NCI-H446 (cell line): ENCODE data around the gene CD300LG.
A peak's percentile ranks its signal among the peaks of the same experiment; 100 is the strongest.
"Not testable (repeated sequence)": the region's sequence is repeated elsewhere in the genome, so short reads cannot be mapped to it uniquely, and the experiment has no call there.

Experiments used
- DNase-seq, 2 experiments: peaks; one replicate each; lab custom pipeline; 2025; lab: John Stamatoyannopoulos, UW

CD300LG gene

DNA sequence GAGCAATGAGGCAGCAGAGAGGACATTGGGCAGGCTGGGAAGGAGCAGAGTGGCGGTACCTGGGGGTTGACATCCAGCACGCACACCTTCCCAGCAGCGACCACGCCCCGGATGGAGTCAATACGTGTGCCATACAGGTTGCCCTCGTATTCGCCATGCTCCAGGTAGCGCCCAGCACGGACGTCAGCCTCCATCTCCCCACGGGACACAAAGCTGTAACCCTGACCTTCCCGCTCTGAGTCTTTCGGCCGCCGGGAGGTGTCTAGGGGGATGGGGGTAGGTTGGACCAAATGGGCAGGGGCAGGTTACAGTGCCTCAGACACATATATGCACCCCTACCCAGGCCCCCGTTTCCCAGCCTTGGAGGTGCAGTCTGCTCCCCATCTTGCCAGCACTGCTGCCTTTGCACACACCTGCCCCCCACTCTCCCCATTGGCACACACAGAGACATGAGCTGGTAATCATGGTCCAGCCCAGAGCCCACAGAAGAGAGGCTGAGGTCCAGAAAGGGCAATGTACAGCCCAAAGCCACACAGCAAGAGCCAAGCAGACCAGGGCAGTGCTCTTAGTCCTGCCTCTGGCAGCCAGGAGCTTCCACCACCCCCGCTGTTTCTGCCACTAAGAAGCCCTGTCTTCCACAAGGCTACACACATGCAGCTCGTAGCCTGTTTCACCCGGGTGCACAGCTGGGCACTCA is 32.9 kb downstream of the CD300LG start:
- no peak for DNase-seq

DNA sequence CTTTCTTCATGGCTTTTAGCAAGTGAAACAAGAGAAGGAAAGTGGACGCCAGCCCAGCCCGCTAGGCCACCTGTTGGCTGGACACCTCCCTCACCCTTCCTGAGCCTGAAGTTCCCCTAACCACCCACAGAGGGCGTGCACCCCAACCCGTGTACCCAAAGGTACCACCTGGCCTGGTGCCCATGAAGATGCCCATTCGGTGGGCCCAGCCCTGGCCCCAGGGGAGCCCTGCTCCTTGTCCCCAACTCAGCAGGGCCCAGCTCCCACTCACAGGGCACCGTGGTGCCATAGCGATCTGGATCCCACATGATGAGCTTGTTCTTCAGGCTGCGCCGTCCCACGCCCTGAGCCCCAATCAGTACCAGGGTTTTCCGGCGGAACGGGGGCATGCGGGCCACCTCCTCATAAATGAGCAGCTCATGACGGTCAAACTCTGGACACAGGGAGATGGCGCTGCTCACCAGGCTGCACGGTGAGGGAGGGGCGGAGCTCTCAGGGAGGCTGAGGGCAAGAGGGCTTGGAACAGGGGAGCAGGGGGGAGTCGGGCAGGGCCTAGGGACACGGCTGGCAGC is 33.5 kb downstream of the CD300LG start:
- no peak for DNase-seq

GRCh38 chr17:43881181-43881580 is 34.2 kb downstream of the CD300LG start:
- DNase-seq, result no peak

- no peak for DNase-seq
These were observed 35.0 kb downstream of the CD300LG start for GRCh38 chr17:43881758-43882505.

GRCh38 chr17:43882761-43883415 is 35.9 kb downstream of the CD300LG start:
- DNase-seq, result no peak

DNA sequence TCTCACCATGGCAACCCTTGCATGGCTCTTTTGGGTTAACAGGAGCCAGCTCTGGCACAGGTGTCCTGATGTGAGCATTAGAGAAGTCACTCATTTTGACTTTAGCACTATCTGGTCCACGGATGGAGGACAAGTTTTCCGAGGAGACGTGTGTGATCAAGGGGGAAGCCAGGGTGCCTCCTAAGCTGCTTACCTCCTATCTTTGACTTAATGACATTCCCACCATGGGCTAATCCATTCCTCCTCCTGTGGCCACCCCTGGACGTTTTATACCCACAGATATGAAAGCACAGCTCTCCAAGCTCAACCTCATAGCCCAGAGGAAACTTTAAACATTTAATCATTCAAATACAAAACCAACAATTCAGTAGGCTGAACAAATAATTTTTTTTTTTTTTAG is 41.6 kb downstream of the CD300LG start:
- no peak for DNase-seq

GRCh38 chr17:43890240-43890639 is 43.3 kb downstream of the CD300LG start:
- no peak for DNase-seq

GRCh38 chr17:43891851-43892646 is 45.1 kb downstream of the CD300LG start:
- no peak for DNase-seq

DNA sequence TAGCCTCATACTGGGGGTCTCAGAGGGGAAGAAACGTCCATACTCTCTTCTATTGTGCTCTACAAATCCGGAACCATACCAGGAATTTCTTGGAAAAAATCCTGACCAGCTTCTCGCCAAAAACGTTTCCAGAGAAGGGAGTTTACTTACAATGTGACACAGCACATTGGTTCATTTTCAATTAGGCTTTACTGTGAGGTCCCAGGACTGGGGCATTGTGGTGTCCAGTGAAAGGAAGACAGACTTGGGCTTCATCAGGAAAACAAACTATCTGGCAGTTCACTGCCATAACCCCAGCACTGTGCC is 45.6 kb downstream of the CD300LG start:
- no peak for DNase-seq

DNA sequence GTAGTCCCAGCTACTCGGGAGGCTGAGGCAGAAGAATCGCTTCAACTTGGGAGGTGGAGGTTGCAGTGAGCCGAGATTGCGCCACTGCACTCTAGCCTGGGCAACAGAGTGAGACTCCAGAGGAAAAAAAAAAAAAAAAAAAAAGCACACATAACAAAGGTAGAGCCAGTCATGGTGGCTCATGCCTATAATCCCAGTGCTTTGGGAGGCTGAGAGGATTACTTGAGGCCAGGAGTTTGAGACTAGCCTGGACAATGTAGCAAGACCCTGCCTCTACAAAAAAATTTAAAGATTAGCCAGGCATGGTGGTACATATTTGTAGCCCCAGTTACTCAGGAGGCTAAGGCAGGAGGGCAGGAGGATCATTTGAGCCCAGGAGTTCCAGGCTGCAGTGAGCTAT is 47.5 kb downstream of the CD300LG start:
- DNase-seq, result not testable (repeated sequence)

- no peak for DNase-seq
These were observed 50.9 kb downstream of the CD300LG start for GRCh38 chr17:43897831-43898230.

GRCh38 chr17:43898446-43898845 is 51.5 kb downstream of the CD300LG start:
- DNase-seq, result no peak

GRCh38 chr17:43900183-43900857 is 53.3 kb downstream of the CD300LG start:
- peak; percentile 55 to 90 for DNase-seq

- no peak for DNase-seq
These were observed 54.1 kb downstream of the CD300LG start for GRCh38 chr17:43900858-43901754.

DNA sequence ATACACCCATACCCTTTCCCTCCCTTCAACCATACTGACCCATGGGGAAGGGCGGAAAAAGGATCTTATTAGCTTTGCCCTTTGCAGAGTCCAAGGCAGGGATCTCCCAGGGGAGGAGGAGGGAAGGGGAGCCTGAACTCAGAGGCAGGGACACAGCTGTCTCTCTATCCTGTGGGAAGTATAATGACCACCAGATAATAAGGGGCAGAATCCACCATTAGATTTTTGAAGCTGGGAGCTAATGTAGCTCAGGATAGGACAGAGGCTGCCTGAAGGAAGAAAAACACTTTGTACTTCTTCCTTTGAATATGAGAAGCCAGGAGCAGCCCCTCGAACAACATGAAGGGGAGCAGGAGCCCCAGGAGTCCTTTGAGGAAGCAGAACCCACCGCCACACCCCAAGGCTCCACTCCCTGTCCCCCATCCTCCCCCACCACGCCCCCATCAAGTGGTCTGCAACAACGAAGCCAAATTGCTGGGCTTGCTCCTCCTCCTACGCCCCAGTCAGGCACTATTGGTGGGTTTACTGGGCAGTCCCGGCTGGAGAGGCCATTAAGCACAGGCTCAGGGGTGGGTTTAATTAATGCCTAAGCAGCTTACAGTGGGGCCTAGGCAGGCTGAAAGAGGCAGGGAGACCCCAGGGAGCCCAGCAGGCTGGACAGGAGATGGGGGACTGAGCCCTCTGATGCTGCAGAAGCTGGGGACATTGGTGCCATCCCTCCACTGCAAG is 55.0 kb downstream of the CD300LG start:
- DNase-seq, result no peak

- peak; percentile 29 to 33 for DNase-seq
These were observed 58.5 kb downstream of the CD300LG start for GRCh38 chr17:43905400-43905984.

- DNase-seq, result peak; percentile 27 to 36
These were observed 59.2 kb downstream of the CD300LG start for GRCh38 chr17:43905985-43906852.

- DNase-seq, result no peak
These were observed 60.0 kb downstream of the CD300LG start for GRCh38 chr17:43906951-43907424.
